ENCODE measurements around the gene RAD51B.

- TF ChIP-seq EGR2 (tag by site-specific recombination; IDR thresholded peaks at IDR 0.05; ENCODE audit: low read depth) (no peak), ZNF660 (tag by site-specific recombination; IDR thresholded peaks at IDR 0.05) (no peak), YY1 (tag by site-specific recombination; IDR thresholded peaks at IDR 0.05) (no peak), KLF1 (tag by site-specific recombination; IDR thresholded peaks at IDR 0.05) (no peak), ZBTB17 (tag by site-specific recombination; IDR thresholded peaks at IDR 0.05) (no peak)
- TF ChIP-seq, protein P1, sequence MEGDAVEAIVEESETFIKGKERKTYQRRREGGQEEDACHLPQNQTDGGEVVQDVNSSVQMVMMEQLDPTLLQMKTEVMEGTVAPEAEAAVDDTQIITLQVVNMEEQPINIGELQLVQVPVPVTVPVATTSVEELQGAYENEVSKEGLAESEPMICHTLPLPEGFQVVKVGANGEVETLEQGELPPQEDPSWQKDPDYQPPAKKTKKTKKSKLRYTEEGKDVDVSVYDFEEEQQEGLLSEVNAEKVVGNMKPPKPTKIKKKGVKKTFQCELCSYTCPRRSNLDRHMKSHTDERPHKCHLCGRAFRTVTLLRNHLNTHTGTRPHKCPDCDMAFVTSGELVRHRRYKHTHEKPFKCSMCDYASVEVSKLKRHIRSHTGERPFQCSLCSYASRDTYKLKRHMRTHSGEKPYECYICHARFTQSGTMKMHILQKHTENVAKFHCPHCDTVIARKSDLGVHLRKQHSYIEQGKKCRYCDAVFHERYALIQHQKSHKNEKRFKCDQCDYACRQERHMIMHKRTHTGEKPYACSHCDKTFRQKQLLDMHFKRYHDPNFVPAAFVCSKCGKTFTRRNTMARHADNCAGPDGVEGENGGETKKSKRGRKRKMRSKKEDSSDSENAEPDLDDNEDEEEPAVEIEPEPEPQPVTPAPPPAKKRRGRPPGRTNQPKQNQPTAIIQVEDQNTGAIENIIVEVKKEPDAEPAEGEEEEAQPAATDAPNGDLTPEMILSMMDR (tag by site-specific recombination; IDR thresholded peaks at IDR 0.05) = no peak
- TF ChIP-seq, protein P2, sequence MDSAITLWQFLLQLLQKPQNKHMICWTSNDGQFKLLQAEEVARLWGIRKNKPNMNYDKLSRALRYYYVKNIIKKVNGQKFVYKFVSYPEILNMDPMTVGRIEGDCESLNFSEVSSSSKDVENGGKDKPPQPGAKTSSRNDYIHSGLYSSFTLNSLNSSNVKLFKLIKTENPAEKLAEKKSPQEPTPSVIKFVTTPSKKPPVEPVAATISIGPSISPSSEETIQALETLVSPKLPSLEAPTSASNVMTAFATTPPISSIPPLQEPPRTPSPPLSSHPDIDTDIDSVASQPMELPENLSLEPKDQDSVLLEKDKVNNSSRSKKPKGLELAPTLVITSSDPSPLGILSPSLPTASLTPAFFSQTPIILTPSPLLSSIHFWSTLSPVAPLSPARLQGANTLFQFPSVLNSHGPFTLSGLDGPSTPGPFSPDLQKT (IDR thresholded peaks at IDR 0.05; ENCODE audit: borderline replicate concordance, low read depth, low read length) = no peak
- TF ChIP-seq, protein P3, sequence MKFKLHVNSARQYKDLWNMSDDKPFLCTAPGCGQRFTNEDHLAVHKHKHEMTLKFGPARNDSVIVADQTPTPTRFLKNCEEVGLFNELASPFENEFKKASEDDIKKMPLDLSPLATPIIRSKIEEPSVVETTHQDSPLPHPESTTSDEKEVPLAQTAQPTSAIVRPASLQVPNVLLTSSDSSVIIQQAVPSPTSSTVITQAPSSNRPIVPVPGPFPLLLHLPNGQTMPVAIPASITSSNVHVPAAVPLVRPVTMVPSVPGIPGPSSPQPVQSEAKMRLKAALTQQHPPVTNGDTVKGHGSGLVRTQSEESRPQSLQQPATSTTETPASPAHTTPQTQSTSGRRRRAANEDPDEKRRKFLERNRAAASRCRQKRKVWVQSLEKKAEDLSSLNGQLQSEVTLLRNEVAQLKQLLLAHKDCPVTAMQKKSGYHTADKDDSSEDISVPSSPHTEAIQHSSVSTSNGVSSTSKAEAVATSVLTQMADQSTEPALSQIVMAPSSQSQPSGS (tag by site-specific recombination; IDR thresholded peaks at IDR 0.05; ENCODE audit: low read depth) = no peak
These were observed 888.8 kb downstream of the RAD51B start for GRCh38 chr14:68708343-68708742.

All from HEK293 (cell line).